Retinal pigment epithelial cell (primary cell): ENCODE data around the gene ADAMTS6.
A peak's percentile ranks its signal among the peaks of the same experiment; 100 is the strongest.
"Not testable (repeated sequence)": the region's sequence is repeated elsewhere in the genome, so short reads cannot be mapped to it uniquely, and the experiment has no call there.

ENCODE experiments used
- DNase-seq: peaks from one replicate; pipeline ENCODE4 v3.0.0-alpha.2; 2010; ENCODE audit warnings: low read depth
- H3K4me3 ChIP-seq: 2 replicates; pipeline ENCODE4 v1.5.1; 2011; ENCODE audit warnings: mild to moderate bottlenecking, low read length, control low read depth, moderate library complexity
- TF ChIP-seq, protein P1 (sequence below): conservative IDR thresholded peaks from 2 replicates; pipeline ENCODE4 v1.5.1; 2011; ENCODE audit warnings: low read depth, low read length, control low read depth, inconsistent platforms

The ADAMTS6 gene

DNA sequence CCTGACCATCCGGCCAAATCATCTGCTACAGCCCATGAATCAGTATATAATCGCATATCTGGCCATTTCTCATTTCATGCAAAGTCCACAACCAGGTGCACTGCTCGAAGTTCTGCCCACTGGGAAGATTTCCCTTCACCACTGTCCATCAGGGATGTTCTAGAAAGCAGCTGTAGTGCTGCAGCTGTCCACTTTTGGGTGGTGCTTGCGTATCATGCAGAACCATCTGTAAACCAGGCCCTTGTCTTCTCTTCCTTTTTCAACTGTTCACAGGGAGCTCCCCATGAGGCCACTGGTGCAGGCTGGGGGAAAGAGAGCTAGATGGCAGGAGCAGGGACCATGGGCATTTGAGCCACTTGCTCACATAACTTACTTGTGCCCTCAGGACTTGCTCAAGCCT lies 7.4 kb upstream of the ADAMTS6 start:
- H3K4me3 ChIP-seq: no peak overlapping the region
- TF ChIP-seq, protein P1, sequence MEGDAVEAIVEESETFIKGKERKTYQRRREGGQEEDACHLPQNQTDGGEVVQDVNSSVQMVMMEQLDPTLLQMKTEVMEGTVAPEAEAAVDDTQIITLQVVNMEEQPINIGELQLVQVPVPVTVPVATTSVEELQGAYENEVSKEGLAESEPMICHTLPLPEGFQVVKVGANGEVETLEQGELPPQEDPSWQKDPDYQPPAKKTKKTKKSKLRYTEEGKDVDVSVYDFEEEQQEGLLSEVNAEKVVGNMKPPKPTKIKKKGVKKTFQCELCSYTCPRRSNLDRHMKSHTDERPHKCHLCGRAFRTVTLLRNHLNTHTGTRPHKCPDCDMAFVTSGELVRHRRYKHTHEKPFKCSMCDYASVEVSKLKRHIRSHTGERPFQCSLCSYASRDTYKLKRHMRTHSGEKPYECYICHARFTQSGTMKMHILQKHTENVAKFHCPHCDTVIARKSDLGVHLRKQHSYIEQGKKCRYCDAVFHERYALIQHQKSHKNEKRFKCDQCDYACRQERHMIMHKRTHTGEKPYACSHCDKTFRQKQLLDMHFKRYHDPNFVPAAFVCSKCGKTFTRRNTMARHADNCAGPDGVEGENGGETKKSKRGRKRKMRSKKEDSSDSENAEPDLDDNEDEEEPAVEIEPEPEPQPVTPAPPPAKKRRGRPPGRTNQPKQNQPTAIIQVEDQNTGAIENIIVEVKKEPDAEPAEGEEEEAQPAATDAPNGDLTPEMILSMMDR: no peak
- no peak for DNase-seq

DNA sequence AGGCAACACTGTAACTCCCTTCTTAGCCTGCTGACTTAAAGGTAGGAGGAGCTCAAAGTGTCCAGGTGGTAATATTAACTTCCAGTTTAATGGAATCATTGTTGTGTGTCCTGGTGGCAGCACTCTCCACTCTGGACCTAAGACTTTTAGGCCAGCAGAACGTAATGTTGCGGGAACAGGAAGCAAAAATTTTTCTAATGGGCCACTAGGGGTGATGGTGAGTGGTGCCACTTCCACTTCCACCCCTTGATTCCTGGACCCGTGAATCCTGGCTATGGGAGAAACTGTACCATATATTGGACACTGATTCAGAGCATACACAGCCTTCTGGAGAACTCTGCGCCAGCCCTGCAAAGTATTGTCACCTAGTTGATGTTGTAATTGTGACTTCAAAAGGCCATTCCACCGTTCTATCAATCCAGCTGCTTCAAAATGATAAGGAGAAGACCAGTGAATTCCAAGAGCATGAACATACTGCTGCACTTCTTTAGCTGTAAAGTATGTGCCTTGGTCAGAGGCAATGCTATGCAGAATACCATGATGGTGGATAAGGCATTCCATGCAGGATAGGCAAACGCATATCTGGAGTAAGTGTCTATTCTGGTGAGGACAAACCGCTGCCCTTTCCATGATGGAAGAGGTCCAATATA lies 6.4 kb upstream of the ADAMTS6 start:
- not testable (repeated sequence) for H3K4me3 ChIP-seq, DNase-seq

- H3K4me3 ChIP-seq, DNase-seq: not testable (repeated sequence)
Measured at GRCh38 chr5:65486803-65487202, 5.1 kb upstream of the ADAMTS6 start.

DNA sequence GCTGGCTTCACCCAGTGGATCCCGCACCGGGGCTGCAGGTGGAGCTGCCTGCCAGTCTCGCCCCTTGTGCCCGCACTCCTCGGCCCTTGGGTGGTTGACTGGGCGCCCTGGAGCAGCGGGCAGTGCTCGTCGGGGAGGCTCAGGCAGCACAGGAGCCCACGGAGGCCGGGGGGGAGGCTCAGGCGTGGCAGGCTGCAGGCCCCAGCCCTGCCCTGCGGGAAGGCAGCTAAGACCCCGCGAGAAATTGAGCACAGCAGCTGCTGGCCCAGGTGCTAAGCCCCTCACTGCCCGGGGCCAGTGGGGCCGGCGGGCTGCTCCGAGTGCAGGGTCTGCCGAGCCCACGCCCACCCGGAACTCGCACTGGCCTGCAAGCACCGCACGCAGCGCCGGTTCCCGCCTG lies 3.7 kb upstream of the ADAMTS6 start:
- TF ChIP-seq, protein P1: no peak
- no peak overlapping the region for H3K4me3 ChIP-seq
- DNase-seq: no peak

DNA sequence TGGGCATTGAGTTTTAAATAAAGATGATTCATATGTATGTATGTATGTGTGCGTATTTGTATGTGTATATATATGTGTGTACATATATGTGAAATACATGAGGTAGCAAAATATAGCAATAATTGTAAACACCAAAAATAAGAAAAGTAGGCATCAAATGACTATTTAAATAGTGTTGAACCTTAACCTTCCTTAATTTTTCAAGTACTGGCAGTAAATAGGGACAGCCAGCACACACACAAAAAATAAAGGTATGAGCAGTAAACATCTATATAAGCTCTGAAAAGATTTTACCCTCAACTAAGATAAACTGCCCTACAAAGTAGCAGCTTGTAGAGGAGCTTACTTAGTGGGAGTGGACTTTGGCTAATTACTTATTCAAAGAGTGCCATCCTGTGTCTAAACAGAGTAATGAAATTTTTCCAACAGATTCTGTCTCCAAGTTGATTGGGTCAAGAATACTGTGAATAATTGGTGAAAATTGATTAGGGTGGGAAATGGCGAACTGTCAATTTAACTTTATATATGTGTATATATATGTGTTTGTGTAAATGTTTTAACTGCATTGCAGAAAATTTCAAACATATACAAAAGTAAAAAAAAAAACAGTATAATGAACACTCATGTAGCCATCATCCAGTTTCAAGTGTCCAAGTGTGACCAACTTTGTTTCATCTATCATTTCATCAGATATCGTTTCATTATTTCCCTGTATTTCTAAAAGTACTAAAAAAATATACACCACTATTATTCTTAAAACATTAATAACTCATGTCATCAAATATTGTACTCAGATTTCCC lies 2.0 kb upstream of the ADAMTS6 start:
- no peak for DNase-seq
- peak overlapping the region; percentile 83 for H3K4me3 ChIP-seq
- TF ChIP-seq, protein P1: peak; percentile 54

- peak overlapping the region; percentile 83 for H3K4me3 ChIP-seq
- TF ChIP-seq, protein P1: no peak
- no peak for DNase-seq
Measured at GRCh38 chr5:65482736-65483545, 1.2 kb upstream of the ADAMTS6 start.

DNA sequence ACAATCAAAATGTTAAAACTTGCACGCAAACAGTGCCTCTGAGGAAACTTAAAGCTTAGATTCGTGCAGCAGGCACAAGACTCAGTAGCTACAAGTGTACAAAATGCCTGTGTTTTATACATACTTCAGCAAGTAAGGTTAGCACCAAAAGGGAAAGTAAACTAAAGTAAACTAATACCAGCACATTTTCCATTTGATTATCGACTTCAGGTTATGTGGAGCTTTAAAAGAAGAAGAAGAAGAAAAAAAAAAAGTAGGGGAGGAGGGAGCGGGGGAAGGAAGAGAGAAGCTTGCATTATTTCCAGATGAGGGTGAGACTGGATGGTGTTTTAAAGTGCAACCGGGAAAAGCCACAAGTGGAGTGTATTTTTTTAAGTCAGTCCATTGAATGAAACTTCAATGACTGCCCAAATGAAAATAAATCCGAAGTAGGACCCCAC lies 596 bp upstream of the ADAMTS6 start:
- no peak for DNase-seq
- TF ChIP-seq, protein P1: no peak
- peak overlapping the region; percentile 83 for H3K4me3 ChIP-seq
